Ramos (cell line): ENCODE data around the gene STAG1.
"Not testable (repeated sequence)": the region's sequence is repeated elsewhere in the genome, so short reads cannot be mapped to it uniquely, and the experiment has no call there.

ENCODE experiments used
- in situ Hi-C: fragments of 300-500 bp; cut with MboI; formaldehyde crosslinking; loops from one replicate; pipeline ENCODE4 v1.14.3; 2022; ENCODE audit warnings: low sequenced_read_pairs; ENCODE audit not compliant: unreplicated experiment

STAG1 gene

DNA sequence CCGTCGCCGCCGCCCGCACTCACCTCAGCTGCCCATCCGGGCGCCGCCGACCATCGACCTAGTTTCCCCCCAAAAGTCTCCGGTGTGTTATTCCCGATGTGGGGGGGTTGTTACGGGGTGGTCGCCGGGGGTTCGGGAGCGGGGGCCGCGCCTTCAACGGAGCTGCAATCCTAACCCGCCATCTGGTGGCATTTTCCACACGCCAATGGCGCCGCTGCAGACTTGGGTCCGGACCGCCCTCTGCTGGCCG is at the start of gene STAG1:
TSS of gene STAG1 (minus strand) at position 207 of the 250 bp plus-strand sequence. CDS start 121,480 bp downstream, outside the sequence.
- in situ Hi-C loops, result loop anchor here (10.0 kb wide), 1 partner anchor 677 kb away; no protein-coding TSS in a partner anchor

DNA sequence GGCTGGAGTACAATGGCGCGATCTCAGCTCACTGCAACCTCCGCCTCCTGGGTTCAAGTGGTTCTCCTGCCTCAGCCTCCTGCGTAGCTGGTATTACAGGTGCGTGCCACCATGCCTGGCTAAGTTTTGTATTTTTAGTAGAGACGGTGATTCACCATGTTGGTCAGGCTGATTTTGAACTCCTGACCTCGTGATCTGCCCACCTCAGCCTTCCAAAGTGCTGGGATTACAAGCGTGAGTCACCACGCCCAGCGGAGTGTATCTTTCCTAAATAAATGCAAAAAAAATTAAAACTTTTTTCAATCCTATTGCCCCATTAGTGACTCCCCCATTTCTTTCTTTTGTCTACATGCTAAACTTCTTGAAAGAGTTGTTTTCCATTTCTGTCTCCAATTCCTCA is 49.0 kb upstream of the STAG1 start:
- in situ Hi-C loops, result not testable (repeated sequence)

- in situ Hi-C loops, result no loop called here
These were observed 40.6 kb upstream of the STAG1 start for GRCh38 chr3:136792556-136793330.

DNA sequence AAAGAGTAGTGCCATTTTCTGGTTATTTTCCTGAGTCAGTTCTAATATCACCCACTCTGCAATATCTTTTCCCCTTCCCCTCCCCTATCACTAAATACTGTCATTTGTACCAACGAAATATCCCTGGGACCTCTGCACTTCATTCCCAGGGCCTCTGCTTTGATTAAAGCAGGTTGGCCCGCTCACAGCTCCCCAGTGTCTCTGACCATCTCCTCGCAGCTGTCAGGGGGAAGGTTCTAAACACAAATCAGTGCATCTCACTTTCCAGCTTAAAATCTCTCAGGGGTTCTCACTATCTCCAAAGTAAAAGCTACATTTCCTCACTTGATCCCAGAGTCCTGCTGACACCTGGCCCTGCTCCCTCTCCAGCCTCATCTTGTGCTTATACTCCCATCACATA is 38.6 kb upstream of the STAG1 start:
- in situ Hi-C loops, result no loop called here

GRCh38 chr3:136789976-136790375 is 37.8 kb upstream of the STAG1 start:
- in situ Hi-C loops, result no loop called here

- in situ Hi-C loops, result no loop called here
These were observed 36.0 kb upstream of the STAG1 start for GRCh38 chr3:136788154-136788553.

DNA sequence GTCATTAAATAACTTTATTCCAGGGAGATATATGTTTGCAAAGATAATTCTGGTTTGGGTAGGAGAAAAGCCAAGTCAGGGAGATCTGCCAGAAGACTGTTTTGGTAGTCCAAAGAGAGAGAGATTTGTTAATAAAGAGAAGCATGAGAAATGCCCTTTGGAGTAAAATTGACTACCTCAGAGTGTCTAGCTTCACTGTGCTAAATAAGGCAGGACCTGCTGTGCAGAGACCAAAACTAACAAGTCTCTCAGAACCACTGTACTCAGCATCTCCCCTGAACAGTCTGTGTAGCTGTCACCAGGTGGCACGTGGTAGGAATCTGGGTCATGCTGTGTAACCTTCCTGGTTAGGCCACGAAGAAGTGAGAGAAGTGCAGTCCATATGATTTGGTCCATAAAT is 35.2 kb upstream of the STAG1 start:
- in situ Hi-C loops, result no loop called here

DNA sequence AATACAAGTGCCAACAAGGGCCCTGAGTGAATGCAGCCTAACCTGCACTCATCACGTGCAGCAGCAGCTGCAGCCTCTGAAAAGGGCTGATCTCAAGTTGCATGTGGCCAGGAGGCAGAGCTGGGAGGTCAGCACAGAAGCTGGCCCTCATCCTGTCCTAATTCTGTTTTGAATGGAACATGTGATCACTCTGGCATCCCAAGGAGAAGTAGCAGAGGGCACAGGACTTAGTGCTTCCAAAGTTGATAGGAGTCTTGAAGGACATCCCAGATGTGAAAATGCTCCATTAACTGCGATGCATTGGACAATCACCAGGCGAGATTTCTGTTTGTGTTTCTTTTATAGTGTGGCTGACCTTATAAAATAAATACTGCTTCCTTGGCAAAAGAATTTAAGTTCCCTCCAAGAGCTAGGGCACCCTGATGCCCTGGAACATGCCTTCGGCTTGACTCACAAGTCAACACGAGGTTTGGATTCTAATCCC is 31.6 kb upstream of the STAG1 start:
- in situ Hi-C loops, result no loop called here

- in situ Hi-C loops, result no loop called here
These were observed 28.6 kb upstream of the STAG1 start for GRCh38 chr3:136780741-136781140.

- in situ Hi-C loops, result no loop called here
These were observed 26.7 kb upstream of the STAG1 start for GRCh38 chr3:136778865-136779264.

DNA sequence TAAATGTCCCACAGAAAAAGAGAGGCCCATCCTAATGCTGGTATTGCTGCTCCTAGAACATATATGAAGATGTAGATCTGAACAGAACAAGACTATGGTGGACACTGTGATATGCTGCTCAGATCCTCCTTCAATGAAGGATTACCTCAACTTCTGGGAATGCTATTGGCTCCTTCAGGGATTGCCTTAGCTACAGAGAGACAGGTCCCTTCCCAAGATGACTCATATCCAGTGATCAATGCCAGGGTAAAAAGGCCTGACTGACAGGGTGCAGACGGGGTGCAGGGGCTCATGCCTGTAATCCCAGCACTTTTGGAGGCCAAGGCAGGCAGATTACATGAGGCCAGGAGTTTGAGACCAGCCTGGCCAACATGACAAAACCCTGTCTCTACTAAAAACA is 20.5 kb upstream of the STAG1 start:
- in situ Hi-C loops, result no loop called here

DNA sequence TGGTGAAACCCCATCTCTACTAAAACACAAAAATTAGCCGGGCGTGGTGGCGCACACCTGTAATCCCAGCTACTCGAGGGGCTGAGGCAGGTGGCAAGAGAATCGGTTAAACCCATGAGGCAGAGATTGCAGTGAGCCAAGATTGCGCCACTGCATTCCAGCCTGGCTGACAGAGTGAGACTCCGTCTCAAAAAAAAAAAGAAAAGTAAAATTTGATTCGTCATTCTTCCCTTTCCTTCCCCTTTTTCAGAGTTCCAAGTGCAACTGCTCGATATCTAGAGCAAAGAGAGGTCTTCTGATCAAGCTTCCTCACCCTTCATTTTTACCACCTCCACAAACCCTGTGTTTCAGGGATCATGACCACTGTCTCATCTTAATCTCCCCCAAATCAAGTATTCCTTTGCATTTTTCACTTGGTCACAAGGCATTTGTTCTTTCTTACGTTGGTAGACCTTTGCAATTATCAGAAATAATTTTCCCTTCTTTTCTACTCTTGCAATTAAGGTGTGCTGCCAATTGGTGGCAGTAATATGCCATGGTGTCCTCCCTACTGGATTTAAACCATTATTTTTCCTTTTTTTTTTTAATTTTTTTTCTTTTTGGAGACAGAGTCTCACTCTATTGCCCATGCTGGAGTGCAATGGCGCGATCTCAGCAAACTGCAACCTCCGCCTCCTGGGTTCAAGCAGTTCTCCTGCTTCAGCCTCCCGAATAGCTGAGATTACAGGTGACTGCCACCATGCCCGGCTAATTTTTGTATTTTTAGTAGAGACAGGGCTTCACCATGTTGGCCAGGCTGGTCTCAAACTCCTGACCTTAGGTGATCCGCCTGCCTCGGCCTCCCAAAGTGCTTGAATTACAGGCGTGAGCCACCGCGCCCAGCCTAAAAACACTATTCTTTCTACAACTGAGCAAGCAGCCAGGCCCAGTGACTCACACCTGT is 6.3 kb upstream of the STAG1 start:
- in situ Hi-C loops, result loop anchor here (10.0 kb wide), 1 partner anchor 684 kb away; no protein-coding TSS in a partner anchor

DNA sequence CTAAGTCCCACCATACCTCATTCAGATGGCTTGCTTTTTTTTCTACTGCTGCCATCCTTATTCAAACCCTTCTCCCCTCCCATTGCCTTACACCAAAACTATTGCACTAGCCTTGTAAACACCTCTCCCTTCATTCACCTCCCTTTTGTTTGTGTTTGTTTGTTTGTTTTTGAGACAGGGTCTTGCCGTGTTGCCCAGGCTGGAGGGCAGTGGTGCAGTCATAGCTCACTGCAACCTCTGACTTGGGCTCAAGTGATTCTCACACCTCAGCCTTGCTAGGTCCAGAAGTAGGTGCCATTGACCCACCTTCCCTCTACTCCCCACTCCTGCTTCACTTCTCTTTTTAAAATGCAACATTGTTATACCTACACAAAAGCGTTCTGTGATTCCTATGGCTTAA is 3.0 kb upstream of the STAG1 start:
- in situ Hi-C loops, result loop anchor here (10.0 kb wide), 1 partner anchor 680 kb away; no protein-coding TSS in a partner anchor

DNA sequence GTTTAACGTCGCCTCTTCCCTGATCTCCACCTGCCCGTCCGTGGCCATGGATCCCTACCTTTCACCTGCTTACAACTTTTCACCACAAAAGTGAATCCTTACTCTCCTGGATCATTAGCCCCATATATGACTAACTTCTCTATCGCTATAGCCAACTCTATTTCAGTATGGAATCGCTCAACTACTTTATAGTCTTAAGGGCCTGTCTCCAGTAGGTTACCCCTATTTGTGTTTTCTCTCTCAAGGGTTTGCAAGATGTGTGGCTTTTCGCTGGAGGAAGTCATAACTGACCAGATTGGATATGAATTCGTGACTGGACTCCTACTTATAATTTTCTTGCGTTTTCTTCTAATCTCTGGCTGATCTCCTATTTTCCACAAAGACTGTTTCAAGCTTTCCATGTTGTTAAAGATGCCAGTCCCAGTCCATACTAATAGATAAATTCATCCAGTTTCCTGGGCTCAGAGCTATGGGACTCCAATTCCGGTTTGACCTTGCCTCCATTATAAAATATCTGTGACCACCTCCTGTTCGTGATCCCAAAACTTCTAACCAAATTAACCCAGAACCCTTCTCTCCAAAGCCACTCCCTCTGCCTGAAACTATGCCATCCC is 1.3 kb upstream of the STAG1 start:
- in situ Hi-C loops, result loop anchor here (10.0 kb wide), 1 partner anchor 679 kb away; no protein-coding TSS in a partner anchor

- in situ Hi-C loops, result loop anchor here (10.0 kb wide), 1 partner anchor 678 kb away; no protein-coding TSS in a partner anchor
These were observed 496 bp upstream of the STAG1 start for GRCh38 chr3:136752422-136753325.

GRCh38 chr3:136751316-136752171 is 634 bp downstream of the STAG1 start:
- in situ Hi-C loops, result loop anchor here (10.0 kb wide), 1 partner anchor 677 kb away; no protein-coding TSS in a partner anchor

DNA sequence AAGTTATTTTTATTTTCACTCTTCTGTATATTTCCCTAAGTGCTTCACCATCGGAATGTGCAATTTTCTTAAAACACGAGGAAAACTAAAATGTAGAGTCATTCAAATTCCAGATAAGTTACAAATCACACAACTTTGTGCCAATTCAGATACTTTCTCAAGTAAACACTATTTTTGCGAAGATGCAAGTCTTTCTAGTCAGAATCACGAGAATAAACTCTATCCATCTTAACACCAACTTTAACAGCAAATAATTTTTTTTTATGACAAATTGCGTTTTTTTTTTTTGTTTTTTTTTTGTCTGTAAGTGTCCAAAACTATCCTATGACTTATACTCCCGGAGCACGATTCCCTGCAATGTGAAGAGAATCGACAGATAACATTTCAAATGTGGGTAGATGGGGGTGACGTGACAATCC is 1.3 kb downstream of the STAG1 start:
- in situ Hi-C loops, result loop anchor here (10.0 kb wide), 1 partner anchor 676 kb away; no protein-coding TSS in a partner anchor

- in situ Hi-C loops, result loop anchor here (10.0 kb wide), 1 partner anchor 676 kb away; no protein-coding TSS in a partner anchor
These were observed 1.8 kb downstream of the STAG1 start for GRCh38 chr3:136750209-136750896.
